K562 (cell line): ENCODE results near the gene VPS13D. TPM values are rescaled to one million over a fixed set of nuclear protein-coding genes. Genes with fewer than 3 reads are reported as not detected.

Source experiments
- ATAC-seq: fragments of 200-7000 bp; cut with Tn5 transposase; 3 replicates; pipeline ENCODE4 v1.9.1; 2020; ENCODE audit warnings: moderate library complexity
- BruUV-seq: library from RNA; stranded (reverse); fragments of 400-500 nt; replicated peaks from 2 replicates; lab custom pipeline; 2021; lab: Mats Ljungman, UMichigan
- CTCF ChIA-PET: fragments of 300-600 bp; formaldehyde crosslinking; extraction: SDS; loops from one replicate; lab custom pipeline; 2021; ENCODE audit warnings: low intra/inter-chr PET ratio; lab: Yijun Ruan, JAX
- POLR2A ChIA-PET: fragments of 300-600, 350-650 bp; sonication (Branson Sonifier 250); formaldehyde crosslinking; extraction: SDS; loops from one replicate; lab custom pipeline; 2021; ENCODE audit warnings: antibody characterized with exemption, inconsistent platforms; lab: Yijun Ruan, JAX
- DNase-seq, 4 experiments: peaks; one replicate each; pipeline versions ENCODE4 v3.0.0 to v3.0.0-alpha.2; 2011 to 2018; ENCODE audit warnings: low spot score in 3 of 4, mixed read lengths in 3 of 4; ENCODE audit errors: extremely low read depth in 1 of 4
- FAIRE-seq: peaks from 2 replicates; lab custom pipeline; 2011; peaks lifted over from hg19 to GRCh38; lab: Jason Lieb, UNC
- H2AFZ ChIP-seq: 2 replicates; pipeline ENCODE4 v1.6.0; 2011; ENCODE audit warnings: low read depth, low read length, control low read depth, inconsistent platforms
- H3K27ac ChIP-seq: fragments of 200-600 bp; 3 replicates; pipeline ENCODE4 v1.8.0; 2011; ENCODE audit warnings: low read depth, mild to moderate bottlenecking, control low read depth, inconsistent platforms, low read length, moderate library complexity, mixed read lengths; ENCODE audit errors: extremely low read depth
- H3K27me3 ChIP-seq, 2 experiments: fragments of 300-600 bp in 1 of 2; 2 replicates in 1 of 2; 3 replicates in 1 of 2; pipeline versions ENCODE4 v1.6.0 to v1.8.0; 2011; ENCODE audit warnings: inconsistent platforms in 2 of 2, low read length in 2 of 2, mild to moderate bottlenecking in 1 of 2, mixed read lengths in 1 of 2, moderate library complexity in 1 of 2; ENCODE audit not compliant: control insufficient read depth in 2 of 2, insufficient read depth in 2 of 2
- H3K36me3 ChIP-seq: fragments of 300-600 bp; 3 replicates; pipeline ENCODE4 v1.8.0; 2011; ENCODE audit warnings: mild to moderate bottlenecking, low read length, inconsistent platforms; ENCODE audit not compliant: control insufficient read depth, insufficient read depth
- H3K4me1 ChIP-seq, 2 experiments: fragments of 200-600 bp in 1 of 2; replicated peaks in 1 of 2; 2 replicates in 1 of 2; 3 replicates in 1 of 2; pipeline versions ENCODE4 v1.5.1 to v1.8.0; 2011; ENCODE audit warnings: inconsistent platforms in 2 of 2, low read length in 2 of 2, mild to moderate bottlenecking in 1 of 2, mixed read lengths in 1 of 2, moderate library complexity in 1 of 2; ENCODE audit not compliant: control insufficient read depth in 2 of 2, insufficient read depth in 2 of 2
- H3K4me2 ChIP-seq: 2 replicates; pipeline ENCODE4 v1.6.1; 2011; ENCODE audit warnings: low read length, control low read depth, inconsistent platforms, mixed read lengths; ENCODE audit not compliant: insufficient read depth
- H3K4me3 ChIP-seq: fragments of 200-600 bp; sonication (generic), shearing (Covaris generic); 2 replicates; pipeline ENCODE4 v1.5.1; 2016; ENCODE audit warnings: control low read depth, inconsistent platforms
- H3K79me2 ChIP-seq: fragments of 200-600 bp; 3 replicates; pipeline ENCODE4 v1.8.0; 2011; ENCODE audit warnings: low read length, inconsistent platforms; ENCODE audit not compliant: control insufficient read depth, insufficient read depth
- H3K9ac ChIP-seq, 2 experiments: 2 replicates each; pipeline versions ENCODE4 v1.6.0 to v1.6.1; 2011; ENCODE audit warnings: low read depth in 2 of 2, low read length in 2 of 2, control low read depth in 1 of 2, inconsistent platforms in 1 of 2, mild to moderate bottlenecking in 1 of 2, mixed read lengths in 1 of 2; ENCODE audit not compliant: insufficient read depth in 1 of 2
- H3K9me1 ChIP-seq: one replicate; pipeline ENCODE4 v1.6.0; 2011; ENCODE audit warnings: inconsistent platforms, mild to moderate bottlenecking, low read length, moderate library complexity; ENCODE audit not compliant: control insufficient read depth, insufficient read depth
- H3K9me3 ChIP-seq: replicated peaks from 2 replicates; pipeline ENCODE4 v1.5.1; 2011; ENCODE audit warnings: low read depth, low read length, inconsistent platforms; ENCODE audit not compliant: control insufficient read depth, insufficient read depth
- H4K20me1 ChIP-seq: replicated peaks from 2 replicates; pipeline ENCODE4 v1.6.1; 2011; ENCODE audit warnings: low read length, inconsistent platforms, mixed read lengths; ENCODE audit not compliant: control insufficient read depth, insufficient read depth
- ADNP ChIP-seq: fragments of 200-800 bp; sonication (Bioruptor generic); IDR thresholded peaks from 2 replicates; pipeline ENCODE4 v1.6.1; 2016; ENCODE audit warnings: missing genetic modification characterization, missing compliant biosample characterization
- CBX1 ChIP-seq: sonication (generic); IDR thresholded peaks from 2 replicates; pipeline ENCODE4 v1.6.1; 2016; ENCODE audit warnings: antibody characterized with exemption, low read depth, mild to moderate bottlenecking
- CC2D1A ChIP-seq: fragments of 450-650 bp; IDR thresholded peaks from 2 replicates; pipeline ENCODE4 v1.6.1; 2017; ENCODE audit warnings: mild to moderate bottlenecking
- CTCF ChIP-seq, 3 experiments: IDR thresholded peaks in 2 of 3; conservative IDR thresholded peaks in 1 of 3; 2 replicates each; pipeline ENCODE4 v1.5.1; 2011 to 2012; ENCODE audit warnings: low read length in 3 of 3, mild to moderate bottlenecking in 3 of 3, control low read depth in 2 of 3, improper control_type of control experiment in 1 of 3, inconsistent platforms in 1 of 3, low read depth in 1 of 3, mixed read lengths in 1 of 3, moderate library complexity in 1 of 3; ENCODE audit not compliant: insufficient read depth in 2 of 3
- HSF4 ChIP-seq: fragments of 250-450 bp; sonication (Bioruptor Pico); IDR thresholded peaks from 2 replicates; pipeline ENCODE4 v2.1.2; 2022; ENCODE audit warnings: mild to moderate bottlenecking, moderate library complexity, borderline replicate concordance
- JUND ChIP-seq, 2 experiments: IDR thresholded peaks; 2 replicates in 1 of 2; 3 replicates in 1 of 2; pipeline ENCODE4 v1.6.1; 2011; ENCODE audit warnings: borderline replicate concordance in 2 of 2, low read depth in 2 of 2, low read length in 2 of 2, improper control_type of control experiment in 1 of 2, missing biosample characterization in 1 of 2, missing genetic modification characterization in 1 of 2, missing genetic modification reagents in 1 of 2
- MEIS2 ChIP-seq: fragments of 450-650 bp; IDR thresholded peaks from 2 replicates; pipeline ENCODE4 v1.6.1; 2014; ENCODE audit warnings: mild to moderate bottlenecking; ENCODE audit not compliant: partially characterized antibody
- NCOA4 ChIP-seq: fragments of 450-650 bp; IDR thresholded peaks from 2 replicates; pipeline ENCODE4 v1.6.1; 2018; ENCODE audit warnings: mild to moderate bottlenecking; ENCODE audit not compliant: partially characterized antibody
- SMC3 ChIP-seq: conservative IDR thresholded peaks from 2 replicates; pipeline ENCODE4 v1.6.1; 2011; ENCODE audit warnings: low read depth, low read length, improper control_type of control experiment; ENCODE audit not compliant: insufficient read depth
- WHSC1 ChIP-seq: IDR thresholded peaks from one replicate; pipeline ENCODE4 v1.6.1; 2012; ENCODE audit warnings: low read length, control low read depth, inconsistent platforms
- YBX1 ChIP-seq: fragments of 450-650 bp; IDR thresholded peaks from 2 replicates; pipeline ENCODE4 v1.7.1; 2016; ENCODE audit warnings: mild to moderate bottlenecking
- ZNF174 ChIP-seq: fragments of 250-450 bp; sonication (Bioruptor Pico); IDR thresholded peaks from 2 replicates; pipeline ENCODE4 v1.4.0; 2020; ENCODE audit warnings: mild to moderate bottlenecking
- ZNF431 ChIP-seq: sonication (generic); formaldehyde crosslinking; IDR thresholded peaks from 2 replicates; pipeline ENCODE4 v1.8.0; 2022; ENCODE audit warnings: mild to moderate bottlenecking, missing genetic modification reagents
- ZNF507 ChIP-seq: conservative IDR thresholded peaks from 2 replicates; pipeline ENCODE4 v1.6.1; 2017; ENCODE audit warnings: missing genetic modification characterization, missing compliant biosample characterization
- ZNF592 ChIP-seq: fragments of 450-650 bp; IDR thresholded peaks from 2 replicates; pipeline ENCODE4 v1.6.1; 2017; ENCODE audit warnings: antibody characterized with exemption, mild to moderate bottlenecking
- ZSCAN29 ChIP-seq: fragments of 450-650 bp; IDR thresholded peaks from 2 replicates; pipeline ENCODE4 v1.6.1; 2017
- WGBS: fragments of 100-300 bp; shearing (Covaris generic); methylation state at CpG from one replicate; pipeline ENCODE4 v1.1.6; 2016; ENCODE audit warnings: low coverage, mixed read lengths; ENCODE audit not compliant: insufficient coverage; ENCODE audit errors: missing lambda C conversion rate; 5-methylcytosine and 5-hydroxymethylcytosine counted together
- in situ Hi-C: fragments of 300-500 bp; cut with MboI; formaldehyde crosslinking; loops from 4 replicates; pipeline ENCODE4 v1.15.0; 2018; ENCODE audit warnings: inconsistent platforms, mixed read lengths
- intact Hi-C: fragments of 100-400 bp; cut with micrococcal nuclease; formaldehyde crosslinking; loops from 2 replicates; pipeline ENCODE4 v1.14.2; 2022
- polyA plus RNA-seq, 8 experiments: library from polyadenylated mRNA; depleted of rRNA in 4 of 8; stranded (reverse) in 5 of 8; unstranded in 3 of 8; fragments of >200 nt; fragmentation: Nextera tagmentation in 2 of 8; fragmentation: Illumina TruSeq in 1 of 8; extraction: Ambion mirVana in 2 of 8; extraction: Trizol in 1 of 8; gene quantifications; 2 replicates each; pipeline versions ENCODE4 v1.2.1 to v1.2.3, GENCODE V29; 2011 to 2014; ENCODE audit warnings: inconsistent platforms in 1 of 8, missing spikeins in 1 of 8
- total RNA-seq, 7 experiments: library from RNA; depleted of rRNA in 6 of 7; stranded (reverse); fragments of >200 nt in 6 of 7; fragmentation: Illumina TruSeq in 2 of 7; extraction: Trizol in 2 of 7; gene quantifications; 2 replicates each; pipeline versions ENCODE4 v1.2.1 to v1.2.3, GENCODE V29; 2011 to 2021; ENCODE audit warnings: low replicate concordance in 1 of 7

VPS13D gene
- total and polyA plus RNA-seq, 9 of the 15 experiments (the other 6 are each of a cell fraction or from before 2014, with no cell fraction given): 6.1 to 51.5 (median 38.5) TPM

GRCh38 chr1:12469493-12469892, 239.7 kb downstream of the VPS13D start (continued):
- TF ChIP-seq ZNF431 (CRISPR knock-in tag) (no peak), MEIS2 (peak; percentile 59), NCOA4 (no peak), CTCF (IDR thresholded peaks at IDR 0.05 in 2 of 3, conservative IDR thresholded peaks at IDR 0.05 in 1 of 3; ENCODE audit: insufficient read depth in 2 of 3, low read depth in 1 of 3, low read length in 3 of 3) (peak in 1 of 3 experiments; percentile 9; a peak in 1 of 6 replicates)

- no peaks in the 10 kb centered on the region for H3K27me3 ChIP-seq
- H3K9me3 ChIP-seq: peaks cover 4% of the 10 kb centered on the region; the same call in 1 of the 2 replicates
- WGBS: 71% methylated on average over 4 of the region's 4 CpGs
- FAIRE-seq (no peak), DNase-seq (no peak), ATAC-seq (no peak)
- no peak overlapping the region for H3K4me3 ChIP-seq
- peaks cover 27% of the 10 kb centered on the region for H3K36me3 ChIP-seq
- peak overlapping the region; percentile 2; the same call in 1 of the 3 replicates for H3K27ac ChIP-seq
- peaks cover 3% of the 10 kb centered on the region; the same call in 1 of the 3 replicates for H3K79me2 ChIP-seq
- no peaks in the 10 kb centered on the region for H3K9me1 ChIP-seq
- BruUV-seq: no TSS peak
- intact Hi-C loops (no loop called here), in situ Hi-C loops (no loop called here)
- H3K4me2 ChIP-seq: no peak overlapping the region
- POLR2A ChIA-PET: interaction anchor here (0.7 to 0.8 kb wide), 2 partner anchors 9 to 44 kb away, joined by 3 to 4 read pairs; no protein-coding TSS in a partner anchor
- H2AFZ ChIP-seq: no peak overlapping the region
- H4K20me1 ChIP-seq: no peaks in the 10 kb centered on the region
- peaks cover 42 to 78% of the 10 kb centered on the region in 2 experiments for H3K4me1 ChIP-seq
- CTCF ChIA-PET: no interaction called here
- peak overlapping the region; percentile 6 to 30; a peak in 2 of 4 replicates for H3K9ac ChIP-seq
- TF ChIP-seq YBX1 (no peak), ZSCAN29 (no peak), CBX1 (no peak), CC2D1A (no peak), WHSC1 (peak; percentile 27), SMC3 (no peak), ZNF592 (peak; percentile 13; the same call in 1 of the 2 replicates), ZNF507 (0 out of 2 replicates have a peak, but pooled peaks have one; percentile 6), JUND (IDR thresholded peaks at IDR 0.05; ENCODE audit: borderline replicate concordance, low read depth, low read length) (no peak), JUND (tag; IDR thresholded peaks at IDR 0.05; ENCODE audit: borderline replicate concordance, low read depth, low read length) (no peak), ADNP (no peak), HSF4 (CRISPR knock-in tag) (no peak), ZNF174 (CRISPR knock-in tag) (no peak)
Measured at GRCh38 chr1:12469990-12470389, 240.2 kb downstream of the VPS13D start.
